GM18505 (cell line): Measurements from ENCODE around the gene TBC1D24.

Experiments
- ATAC-seq: cut with Tn5 transposase; IDR thresholded peaks from one replicate; pipeline ENCODE4 v1.9.1; 2021; ENCODE audit not compliant: unreplicated experiment
- POLR2A ChIP-seq: IDR thresholded peaks from 4 replicates; pipeline ENCODE4 v1.6.1; 2011; ENCODE audit warnings: borderline replicate concordance; ENCODE audit not compliant: insufficient read depth, insufficient read length; ENCODE audit errors: extremely low read depth

Gene TBC1D24

DNA sequence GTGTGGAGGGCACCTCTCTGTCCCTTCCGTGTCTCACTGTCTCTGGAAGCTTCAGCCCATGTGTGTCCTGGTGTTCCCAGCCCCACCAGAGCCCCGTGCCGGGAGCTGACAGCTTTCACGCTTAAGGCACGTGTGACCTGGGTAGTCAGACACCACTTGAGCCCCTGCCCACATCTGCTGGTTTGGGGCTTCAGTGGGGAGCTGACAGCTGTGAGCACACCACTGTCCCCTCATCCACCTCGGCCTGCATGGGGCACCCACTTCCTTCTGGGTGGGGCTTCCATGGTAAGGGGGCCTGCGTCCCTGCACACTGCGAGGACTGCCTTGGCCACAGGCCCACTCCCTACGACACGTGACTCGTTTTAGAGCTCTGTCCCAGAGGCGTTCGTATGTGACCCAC is 17.7 kb upstream of the TBC1D24 start:
- no peak for ATAC-seq
- no peak for TF ChIP-seq POLR2A

- no peak for ATAC-seq
Measured at GRCh38 chr16:2457946-2458345, 17.0 kb upstream of the TBC1D24 start.

GRCh38 chr16:2458887-2459646 is 15.9 kb upstream of the TBC1D24 start:
- no peak for ATAC-seq
- TF ChIP-seq POLR2A = no peak

More at GRCh38 chr16:2457946-2458345, 17.0 kb upstream of the TBC1D24 start:
- no peak for TF ChIP-seq POLR2A

- ATAC-seq = peak; percentile 86
- TF ChIP-seq POLR2A = peak; percentile 63
Measured at GRCh38 chr16:2459647-2460390, 15.1 kb upstream of the TBC1D24 start, which contains the start of gene TEDC2. TSS of gene TEDC2 (plus strand) at chr16:2460109. CDS start at chr16:2460145, 36 bp downstream.

- ATAC-seq = no peak
- TF ChIP-seq POLR2A = no peak
Measured at GRCh38 chr16:2460391-2460713, 14.6 kb upstream of the TBC1D24 start.

GRCh38 chr16:2460916-2461315 is 14.0 kb upstream of the TBC1D24 start:
- no peak for TF ChIP-seq POLR2A
- ATAC-seq = no peak

GRCh38 chr16:2462031-2462866 is 12.7 kb upstream of the TBC1D24 start:
- no peak for TF ChIP-seq POLR2A
- ATAC-seq = no peak

DNA sequence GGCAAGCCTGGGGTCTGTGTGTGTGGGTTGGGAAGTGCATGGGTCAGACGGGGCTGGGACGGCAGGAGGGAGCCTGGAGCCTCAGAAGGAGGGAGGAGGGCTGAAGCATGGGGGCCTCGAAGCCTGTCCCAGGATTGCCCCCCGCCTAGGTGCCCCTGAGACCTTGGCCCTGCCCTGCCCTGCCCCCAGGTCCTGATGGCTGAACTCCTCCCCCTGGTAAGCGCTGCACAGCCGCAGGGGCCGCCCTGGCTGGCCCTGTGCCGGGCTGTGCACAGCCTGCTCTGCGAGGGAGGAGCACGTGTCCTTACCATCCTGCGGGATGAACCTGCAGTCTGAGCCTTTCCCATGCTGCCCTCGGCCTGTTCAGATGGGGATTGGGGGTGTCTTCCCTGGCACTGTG is 10.6 kb upstream of the TBC1D24 start:
- no peak for ATAC-seq

GRCh38 chr16:2465653-2466415 is 9.1 kb upstream of the TBC1D24 start:
- TF ChIP-seq POLR2A = no peak
- no peak for ATAC-seq

More for the DNA sequence above, 10.6 kb upstream of the TBC1D24 start:
- no peak for TF ChIP-seq POLR2A

DNA sequence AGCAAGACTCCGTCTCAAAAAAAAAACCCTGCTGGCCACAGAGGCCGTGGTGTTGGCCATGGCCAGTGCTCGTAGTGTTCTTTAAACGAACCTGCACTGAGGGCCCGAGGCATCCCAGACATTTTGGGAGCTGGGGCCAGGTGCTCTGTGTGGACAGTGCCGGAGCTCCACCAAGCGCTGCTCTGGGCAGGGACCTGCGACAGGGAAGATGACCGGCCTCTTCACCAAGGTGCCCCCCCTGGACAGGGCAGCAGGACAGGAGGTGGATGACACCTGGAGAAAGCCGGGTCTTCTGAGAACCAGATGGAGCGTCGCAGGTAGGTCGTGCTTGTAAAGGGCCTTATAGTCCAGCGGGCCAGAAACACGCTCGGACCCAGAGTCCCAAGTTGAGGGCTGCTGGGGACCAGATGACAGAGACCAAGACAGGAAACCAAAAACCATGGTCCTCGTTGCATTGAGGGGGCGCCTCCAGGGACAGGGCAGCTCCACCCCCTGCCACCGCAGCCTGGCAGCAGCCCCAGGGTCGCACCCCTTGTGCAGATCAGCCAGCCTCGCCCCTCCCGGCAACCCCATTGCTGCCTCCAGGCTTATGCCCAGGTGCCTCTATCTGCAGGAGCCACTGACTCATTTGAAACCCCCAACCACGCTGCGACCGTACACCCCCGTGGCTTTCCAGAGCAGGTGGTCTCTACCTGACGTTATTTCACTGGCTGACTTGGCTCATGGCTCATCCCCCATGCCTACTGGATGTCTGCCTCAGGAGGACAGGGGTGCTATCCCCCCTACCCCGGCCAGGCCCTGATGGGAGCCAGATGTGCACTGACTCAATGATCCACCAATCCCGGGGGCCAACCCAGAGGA is 8.0 kb upstream of the TBC1D24 start:
- no peak for ATAC-seq

GRCh38 chr16:2467528-2468232 is 7.2 kb upstream of the TBC1D24 start:
- no peak for ATAC-seq
- TF ChIP-seq POLR2A = peak; percentile 38

More for the DNA sequence above, 8.0 kb upstream of the TBC1D24 start:
- no peak for TF ChIP-seq POLR2A
